ENCODE measurements around the gene KCNMB2.

KCNMB2 gene

DNA sequence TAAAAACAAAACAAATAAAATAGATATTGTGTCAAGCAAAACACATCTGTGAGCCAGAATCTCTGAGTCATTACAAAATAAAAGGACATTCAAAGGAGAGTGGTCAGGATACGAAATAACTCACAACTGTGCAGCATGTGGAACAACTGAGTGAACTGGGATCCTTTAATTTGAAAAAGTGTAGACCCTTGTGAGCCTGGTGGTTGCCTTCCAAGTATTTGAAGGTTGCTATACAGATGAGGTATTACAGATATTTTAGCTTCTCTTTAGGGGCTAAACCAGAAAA is 26.7 kb downstream of the KCNMB2 start:
- no peak overlapping the region for H3K4me2 ChIP-seq (ENCODE audit: low read length)
- no peaks in the 10 kb centered on the region for H3K79me2 ChIP-seq (ENCODE audit: control insufficient read depth, low read length)
- H3F3A ChIP-seq (ENCODE audit: control insufficient read depth, insufficient read depth), result no peaks in the 10 kb centered on the region
- no peaks in the 10 kb centered on the region for H3K9me3 ChIP-seq (ENCODE audit: control insufficient read depth, insufficient read depth, low read length)
- no peaks in the 10 kb centered on the region for H3K27me3 ChIP-seq (ENCODE audit: control insufficient read depth, low read length)
- no peak for TF ChIP-seq EZH2phosphoT487 (IDR thresholded peaks at IDR 0.05; ENCODE audit: borderline replicate concordance, low read length)
- TF ChIP-seq, protein P1, sequence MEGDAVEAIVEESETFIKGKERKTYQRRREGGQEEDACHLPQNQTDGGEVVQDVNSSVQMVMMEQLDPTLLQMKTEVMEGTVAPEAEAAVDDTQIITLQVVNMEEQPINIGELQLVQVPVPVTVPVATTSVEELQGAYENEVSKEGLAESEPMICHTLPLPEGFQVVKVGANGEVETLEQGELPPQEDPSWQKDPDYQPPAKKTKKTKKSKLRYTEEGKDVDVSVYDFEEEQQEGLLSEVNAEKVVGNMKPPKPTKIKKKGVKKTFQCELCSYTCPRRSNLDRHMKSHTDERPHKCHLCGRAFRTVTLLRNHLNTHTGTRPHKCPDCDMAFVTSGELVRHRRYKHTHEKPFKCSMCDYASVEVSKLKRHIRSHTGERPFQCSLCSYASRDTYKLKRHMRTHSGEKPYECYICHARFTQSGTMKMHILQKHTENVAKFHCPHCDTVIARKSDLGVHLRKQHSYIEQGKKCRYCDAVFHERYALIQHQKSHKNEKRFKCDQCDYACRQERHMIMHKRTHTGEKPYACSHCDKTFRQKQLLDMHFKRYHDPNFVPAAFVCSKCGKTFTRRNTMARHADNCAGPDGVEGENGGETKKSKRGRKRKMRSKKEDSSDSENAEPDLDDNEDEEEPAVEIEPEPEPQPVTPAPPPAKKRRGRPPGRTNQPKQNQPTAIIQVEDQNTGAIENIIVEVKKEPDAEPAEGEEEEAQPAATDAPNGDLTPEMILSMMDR (IDR thresholded peaks at IDR 0.05; ENCODE audit: low read depth, low read length, poor library complexity, severe bottlenecking), result no peak
- no peak overlapping the region for H3K27ac ChIP-seq (ENCODE audit: low read depth, low read length)
- H3K4me3 ChIP-seq (ENCODE audit: low read length), result no peak overlapping the region
- peaks cover 10% of the 10 kb centered on the region for H3K4me1 ChIP-seq (ENCODE audit: control insufficient read depth, low read length)
- no peaks in the 10 kb centered on the region for H4K20me1 ChIP-seq (ENCODE audit: control insufficient read depth, insufficient read depth, low read depth, low read length)
- no peaks in the 10 kb centered on the region for H3K36me3 ChIP-seq (ENCODE audit: control insufficient read depth, low read length)
- no peaks in the 10 kb centered on the region for H3K9me2 ChIP-seq (replicated peaks; ENCODE audit: control insufficient read depth, low read length)

DNA sequence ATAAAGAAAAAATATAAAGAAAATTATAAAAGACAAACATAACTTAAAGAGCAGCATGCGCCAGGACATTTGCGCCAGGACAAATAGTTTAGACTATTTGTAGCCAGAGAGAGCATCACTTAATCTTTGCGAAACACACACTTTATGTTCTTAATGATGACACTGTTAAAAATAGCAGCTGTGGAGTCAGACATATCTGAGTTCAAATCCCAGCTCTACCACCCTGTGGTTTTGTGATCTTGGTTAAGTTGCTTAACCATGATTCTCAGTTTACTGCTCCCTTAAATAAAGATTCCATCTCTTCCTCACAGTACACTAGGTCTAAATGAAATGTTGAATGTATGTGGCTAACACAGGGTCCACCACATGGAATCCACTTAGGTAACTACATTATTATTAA is 31.4 kb downstream of the KCNMB2 start:
- H3K4me2 ChIP-seq (ENCODE audit: low read length), result no peak overlapping the region

DNA sequence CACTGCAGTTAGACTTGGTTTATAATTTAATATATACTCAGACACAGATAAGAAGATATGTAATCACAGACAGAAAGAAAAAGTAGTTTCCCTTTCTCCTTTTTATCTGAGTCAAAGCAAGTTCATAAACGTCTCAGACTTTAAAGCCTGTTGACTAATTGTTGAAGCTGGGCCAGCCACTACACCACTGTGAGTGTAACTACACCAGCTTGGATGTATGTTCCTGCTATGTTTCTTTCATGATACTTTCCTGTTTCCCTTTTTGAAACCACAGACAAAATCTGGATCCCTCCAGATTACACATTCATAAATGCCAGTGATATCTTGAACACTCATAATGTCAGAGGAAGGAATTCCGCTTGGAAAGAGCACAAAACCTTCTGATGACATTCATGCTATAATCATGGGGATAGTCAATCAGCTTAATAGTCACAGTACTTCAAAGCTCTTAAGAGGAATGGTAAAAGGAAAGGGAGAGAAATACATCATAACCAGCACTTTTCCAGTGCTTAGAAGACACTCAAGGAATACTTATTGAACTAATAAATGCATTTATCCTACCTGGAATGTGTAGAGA is 32.0 kb downstream of the KCNMB2 start:
- Histone ChIP-seq H3K36me3 (ENCODE audit: control insufficient read depth, low read length) (no peaks in the 10 kb centered on the region), H4K20me1 (ENCODE audit: control insufficient read depth, insufficient read depth, low read depth, low read length) (no peaks in the 10 kb centered on the region), H3F3A (ENCODE audit: control insufficient read depth, insufficient read depth) (no peaks in the 10 kb centered on the region), H3K9me3 (ENCODE audit: control insufficient read depth, insufficient read depth, low read length) (no peaks in the 10 kb centered on the region), H3K27ac (ENCODE audit: low read depth, low read length) (no peak overlapping the region), H3K4me3 (ENCODE audit: low read length) (no peak overlapping the region), H3K4me2 (ENCODE audit: low read length) (no peak overlapping the region), H3K27me3 (ENCODE audit: control insufficient read depth, low read length) (no peaks in the 10 kb centered on the region), H3K79me2 (ENCODE audit: control insufficient read depth, low read length) (no peaks in the 10 kb centered on the region), H3K4me1 (ENCODE audit: control insufficient read depth, low read length) (no peaks in the 10 kb centered on the region), H3K9me2 (replicated peaks; ENCODE audit: control insufficient read depth, low read length) (no peaks in the 10 kb centered on the region)
- TF ChIP-seq EZH2phosphoT487 (IDR thresholded peaks at IDR 0.05; ENCODE audit: borderline replicate concordance, low read length), result no peak
- TF ChIP-seq, protein P1 (IDR thresholded peaks at IDR 0.05; ENCODE audit: low read depth, low read length, poor library complexity, severe bottlenecking), result no peak

More for the DNA sequence above, 31.4 kb downstream of the KCNMB2 start:
- Histone ChIP-seq H3K9me3 (ENCODE audit: control insufficient read depth, insufficient read depth, low read length) (no peaks in the 10 kb centered on the region), H3K27me3 (ENCODE audit: control insufficient read depth, low read length) (no peaks in the 10 kb centered on the region), H3K9me2 (replicated peaks; ENCODE audit: control insufficient read depth, low read length) (no peaks in the 10 kb centered on the region), H3F3A (ENCODE audit: control insufficient read depth, insufficient read depth) (no peaks in the 10 kb centered on the region), H3K36me3 (ENCODE audit: control insufficient read depth, low read length) (no peaks in the 10 kb centered on the region), H3K79me2 (ENCODE audit: control insufficient read depth, low read length) (no peaks in the 10 kb centered on the region), H3K4me3 (ENCODE audit: low read length) (no peak overlapping the region), H3K4me1 (ENCODE audit: control insufficient read depth, low read length) (no peaks in the 10 kb centered on the region), H3K27ac (ENCODE audit: low read depth, low read length) (no peak overlapping the region), H4K20me1 (ENCODE audit: control insufficient read depth, insufficient read depth, low read depth, low read length) (no peaks in the 10 kb centered on the region)
- TF ChIP-seq, protein P1 (IDR thresholded peaks at IDR 0.05; ENCODE audit: low read depth, low read length, poor library complexity, severe bottlenecking), result no peak
- no peak for TF ChIP-seq EZH2phosphoT487 (IDR thresholded peaks at IDR 0.05; ENCODE audit: borderline replicate concordance, low read length)

Measured in DOHH2 (cell line).